Skin of body (tissue), 2 donors: ENCODE measurements around the gene CDKAL1. TPM values are rescaled to one million over a fixed set of nuclear protein-coding genes. Genes with fewer than 3 reads are reported as not detected.

Experiments used
- DNase-seq: peaks from one replicate; lab custom pipeline; 2025; lab: John Stamatoyannopoulos, UW
- total RNA-seq: library from RNA; depleted of rRNA; stranded (reverse); fragments of >200 nt; gene quantifications from one replicate; pipeline ENCODE4 v1.2.3, GENCODE V29; 2014

The CDKAL1 gene
- total RNA-seq, 1 donor from 2014 or later, result 38.4 TPM

GRCh38 chr6:21003780-21004541 is 469.7 kb downstream of the CDKAL1 start:
- DNase-seq, result peak; percentile 39

- DNase-seq, result peak; percentile 60
These were observed 471.7 kb downstream of the CDKAL1 start for GRCh38 chr6:21005816-21006570.

- DNase-seq, result no peak
These were observed 485.4 kb downstream of the CDKAL1 start for GRCh38 chr6:21019614-21020013.

- no peak for DNase-seq
These were observed 488.3 kb downstream of the CDKAL1 start for GRCh38 chr6:21022343-21023107.

GRCh38 chr6:21023210-21023609 is 489.0 kb downstream of the CDKAL1 start:
- DNase-seq, result no peak

GRCh38 chr6:21024616-21025015 is 490.4 kb downstream of the CDKAL1 start:
- no peak for DNase-seq

- no peak for DNase-seq
These were observed 492.5 kb downstream of the CDKAL1 start for GRCh38 chr6:21026576-21027273.

- DNase-seq, result no peak
These were observed 493.2 kb downstream of the CDKAL1 start for GRCh38 chr6:21027507-21027906.

GRCh38 chr6:21031182-21031581 is 496.9 kb downstream of the CDKAL1 start:
- no peak for DNase-seq

- DNase-seq, result no peak
These were observed 498.8 kb downstream of the CDKAL1 start for GRCh38 chr6:21033084-21033483.

GRCh38 chr6:21033575-21034026 is 499.3 kb downstream of the CDKAL1 start:
- DNase-seq, result peak; percentile 80

GRCh38 chr6:21034345-21034744 is 500.1 kb downstream of the CDKAL1 start:
- no peak for DNase-seq

GRCh38 chr6:21037453-21037852 is 503.2 kb downstream of the CDKAL1 start:
- DNase-seq, result no peak

GRCh38 chr6:21039926-21040325 is 505.7 kb downstream of the CDKAL1 start:
- DNase-seq, result peak; percentile 21

- DNase-seq, result no peak
These were observed 511.0 kb downstream of the CDKAL1 start for GRCh38 chr6:21045135-21045700.

GRCh38 chr6:21046276-21046675 is 512.0 kb downstream of the CDKAL1 start:
- no peak for DNase-seq

- no peak for DNase-seq
These were observed 513.8 kb downstream of the CDKAL1 start for GRCh38 chr6:21048047-21048446.

GRCh38 chr6:21049148-21049547 is 514.9 kb downstream of the CDKAL1 start:
- DNase-seq, result no peak

GRCh38 chr6:21049572-21049971 is 515.3 kb downstream of the CDKAL1 start:
- no peak for DNase-seq

- no peak for DNase-seq
These were observed 516.7 kb downstream of the CDKAL1 start for GRCh38 chr6:21050935-21051334.

- DNase-seq, result no peak
These were observed 517.5 kb downstream of the CDKAL1 start for GRCh38 chr6:21051777-21052176.
